GM21528 (cell line): ENCODE data around the gene ZNF177.

Experiments
- ATAC-seq: cut with Tn5 transposase; IDR thresholded peaks from one replicate; pipeline ENCODE4 v1.9.1; 2021; ENCODE audit warnings: mild to moderate bottlenecking, moderate library complexity; ENCODE audit not compliant: unreplicated experiment, low FRiP score

ZNF177 gene

GRCh38 chr19:9413240-9413954 is 50.6 kb downstream of the ZNF177 start:
- no peak for ATAC-seq

GRCh38 chr19:9427941-9428340 is 65.1 kb downstream of the ZNF177 start:
- ATAC-seq = no peak

GRCh38 chr19:9430444-9430843 is 67.6 kb downstream of the ZNF177 start:
- no peak for ATAC-seq

- ATAC-seq = no peak
These were observed 68.7 kb downstream of the ZNF177 start for GRCh38 chr19:9431475-9431874.
